GM23338 (cell line): ENCODE measurements around the gene CUX1. TPM values are rescaled to one million over a fixed set of nuclear protein-coding genes. Genes with fewer than 3 reads are reported as not detected.

Experiments
- ATAC-seq: fragments of 200-7000 bp; cut with Tn5 transposase; 3 replicates; pipeline ENCODE4 v1.9.1; 2020
- DNase-seq: peaks from one replicate; pipeline ENCODE4 v3.0.0-alpha.2; 2015; ENCODE audit warnings: low spot score
- H2AFZ ChIP-seq: fragments of 200-600 bp; sonication (generic); 2 replicates; pipeline ENCODE4 v1.8.0; 2016; ENCODE audit warnings: antibody characterized with exemption, mild to moderate bottlenecking, moderate library complexity
- H3F3A ChIP-seq: fragments of 200-600 bp; sonication (generic); replicated peaks from 2 replicates; pipeline ENCODE4 v1.8.0; 2017; ENCODE audit warnings: antibody characterized with exemption, mixed run types, low read depth
- H3K27ac ChIP-seq: fragments of 200-600 bp; sonication (generic); 2 replicates; pipeline ENCODE4 v1.6.1; 2016; ENCODE audit warnings: low read depth
- H3K27me3 ChIP-seq: fragments of 200-600 bp; sonication (generic); 2 replicates; pipeline ENCODE4 v1.8.0; 2016; ENCODE audit warnings: mild to moderate bottlenecking, mixed run types, moderate library complexity; ENCODE audit not compliant: insufficient read depth
- H3K36me3 ChIP-seq: fragments of 200-600 bp; sonication (generic); 2 replicates; pipeline ENCODE4 v1.8.0; 2016; ENCODE audit warnings: mild to moderate bottlenecking; ENCODE audit not compliant: insufficient read depth
- H3K4me1 ChIP-seq: fragments of 200-600 bp; sonication (generic); 2 replicates; pipeline ENCODE4 v1.8.0; 2016; ENCODE audit warnings: mild to moderate bottlenecking, moderate library complexity; ENCODE audit not compliant: insufficient read depth
- H3K4me2 ChIP-seq: fragments of 200-600 bp; sonication (generic); 2 replicates; pipeline ENCODE4 v1.7.1; 2017; ENCODE audit warnings: mixed run types
- H3K4me3 ChIP-seq: fragments of 200-600 bp; sonication (generic); 2 replicates; pipeline ENCODE4 v1.6.1; 2016; ENCODE audit warnings: mixed run types
- H3K79me2 ChIP-seq: fragments of 200-600 bp; sonication (generic); replicated peaks from 2 replicates; pipeline ENCODE4 v1.8.0; 2017; ENCODE audit warnings: mild to moderate bottlenecking; ENCODE audit not compliant: insufficient read depth
- H3K9me2 ChIP-seq: fragments of 200-600 bp; sonication (generic); 2 replicates; pipeline ENCODE4 v1.8.0; 2017; ENCODE audit not compliant: insufficient read depth
- H4K20me1 ChIP-seq: fragments of 200-600 bp; sonication (generic); replicated peaks from 2 replicates; pipeline ENCODE4 v1.8.0; 2017; ENCODE audit warnings: mild to moderate bottlenecking; ENCODE audit not compliant: insufficient read depth
- H3K27ac Mint-ChIP-seq: 2 replicates; pipeline ENCODE4 v1.8.0; 2020; ENCODE audit warnings: inconsistent platforms, mild to moderate bottlenecking, moderate library complexity, mixed read lengths
- H3K27me3 Mint-ChIP-seq: 3 replicates; pipeline ENCODE4 v1.8.0; 2022; ENCODE audit warnings: low read depth, mild to moderate bottlenecking, moderate library complexity, mixed read lengths, inconsistent platforms; ENCODE audit not compliant: insufficient read depth, poor library complexity
- H3K36me3 Mint-ChIP-seq: 3 replicates; pipeline ENCODE4 v1.8.0; 2021; ENCODE audit warnings: low read depth, mild to moderate bottlenecking, inconsistent platforms, moderate library complexity, mixed read lengths
- H3K4me1 Mint-ChIP-seq: 3 replicates; pipeline ENCODE4 v1.8.0; 2020; ENCODE audit warnings: mild to moderate bottlenecking, inconsistent platforms, mixed read lengths
- H3K4me3 Mint-ChIP-seq: 3 replicates; pipeline ENCODE4 v1.8.0; 2021; ENCODE audit warnings: moderate library complexity, mild to moderate bottlenecking, inconsistent platforms, mixed read lengths
- H3K9me3 Mint-ChIP-seq: 3 replicates; pipeline ENCODE4 v1.8.0; 2020; ENCODE audit warnings: moderate library complexity, mild to moderate bottlenecking, inconsistent platforms, mixed read lengths
- CREB1 ChIP-seq: fragments of 250-450 bp; sonication (Bioruptor Pico); IDR thresholded peaks from 2 replicates; pipeline ENCODE4 v1.5.0; 2020; ENCODE audit warnings: low read depth, mild to moderate bottlenecking, moderate library complexity
- EZH2 ChIP-seq: fragments of 200-600 bp; sonication (generic); IDR thresholded peaks from one replicate; pipeline ENCODE4 v1.8.0; 2017; ENCODE audit warnings: antibody characterized with exemption, mild to moderate bottlenecking, low read depth; ENCODE audit not compliant: unreplicated experiment
- EZH2phosphoT487 ChIP-seq: fragments of 200-600 bp; sonication (generic); IDR thresholded peaks from one replicate; pipeline ENCODE4 v1.8.1; 2018; ENCODE audit warnings: antibody characterized with exemption; ENCODE audit not compliant: unreplicated experiment
- JUNB ChIP-seq: IDR thresholded peaks from one replicate; pipeline ENCODE4 v1.6.1; 2016; ENCODE audit warnings: antibody characterized with exemption; ENCODE audit not compliant: unreplicated experiment
- NANOG ChIP-seq: IDR thresholded peaks from 2 replicates; pipeline ENCODE4 v1.6.1; 2016; ENCODE audit warnings: antibody characterized with exemption, borderline replicate concordance
- POLR2AphosphoS5 ChIP-seq: IDR thresholded peaks from 2 replicates; pipeline ENCODE4 v1.6.1; 2016; ENCODE audit warnings: antibody characterized with exemption, low read depth
- STAT1 ChIP-seq: IDR thresholded peaks from one replicate; pipeline ENCODE4 v1.6.1; 2016; ENCODE audit warnings: antibody characterized with exemption; ENCODE audit not compliant: unreplicated experiment
- ZNF114 ChIP-seq: fragments of 250-450 bp; sonication (Bioruptor Pico); IDR thresholded peaks from 2 replicates; pipeline ENCODE4 v1.5.0; 2020; ENCODE audit warnings: mild to moderate bottlenecking, moderate library complexity
- polyA plus RNA-seq: library from polyadenylated mRNA; unstranded; fragments of >200 nt; fragmentation: Nextera tagmentation; extraction: Ambion mirVana; gene quantifications from 2 replicates; pipeline ENCODE4 v1.2.1, GENCODE V29; 2016
- total RNA-seq: library from RNA; depleted of rRNA; stranded (reverse); fragments of >200 nt; shearing (Covaris generic); gene quantifications from 2 replicates; pipeline ENCODE4 v1.2.3, GENCODE V29; 2014
- TF ChIP-seq, protein P1 (sequence below): fragments of 250-450 bp; sonication (Bioruptor Pico); IDR thresholded peaks from 2 replicates; pipeline ENCODE4 v1.5.0; 2020; ENCODE audit warnings: mild to moderate bottlenecking, moderate library complexity
- TF ChIP-seq, protein P2 (sequence below): IDR thresholded peaks from 2 replicates; pipeline ENCODE4 v1.6.1; 2016; ENCODE audit warnings: antibody characterized with exemption
- TF ChIP-seq, protein P3 (sequence below), 2 experiments: fragments of 200-600 bp in 1 of 2; sonication (generic) in 1 of 2; conservative IDR thresholded peaks; 2 replicates each; pipeline versions ENCODE4 v1.5.1 to v1.6.1; 2016 to 2017; ENCODE audit warnings: antibody characterized with exemption in 2 of 2, low read depth in 2 of 2, mild to moderate bottlenecking in 2 of 2, moderate library complexity in 1 of 2

The CUX1 gene
- total and polyA plus RNA-seq, 2 experiments from 2014 or later, result 49.9 to 64.0 TPM

DNA sequence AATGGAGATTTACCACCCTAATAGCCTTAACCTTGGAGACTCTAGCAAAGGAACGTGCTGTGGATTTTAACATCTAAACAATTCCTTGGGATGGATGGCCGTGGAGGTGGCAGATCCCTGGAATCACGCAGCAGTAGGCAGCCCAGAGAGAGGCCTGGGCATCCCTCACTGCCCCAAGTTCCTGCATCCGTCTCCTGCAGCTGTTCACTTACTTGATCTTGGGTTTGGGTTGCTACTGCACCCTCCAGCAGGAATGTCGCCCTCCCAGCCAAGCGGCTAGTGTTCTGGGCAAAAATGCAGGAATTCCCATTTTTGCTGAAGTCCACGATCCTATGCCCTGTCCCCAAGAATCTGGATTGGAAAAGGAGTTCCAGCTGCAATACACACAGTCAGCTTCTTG, 302.5 kb downstream of the CUX1 start:
- Histone ChIP-seq H3K4me3 (no peak overlapping the region), H3K27ac (0 out of 2 replicates have a peak overlapping the region, but pooled peaks have one; percentile 45), H2AFZ (no peak overlapping the region), H3K4me1 (peaks cover 13% of the 10 kb centered on the region), H3K27me3 (no peaks in the 10 kb centered on the region), H3K9me2 (no peaks in the 10 kb centered on the region), H4K20me1 (no peaks in the 10 kb centered on the region), H3F3A (no peaks in the 10 kb centered on the region), H3K36me3 (peaks cover 5% of the 10 kb centered on the region; the same call in 1 of the 2 replicates), H3K79me2 (peaks cover 5% of the 10 kb centered on the region; the same call in 1 of the 2 replicates), H3K4me2 (no peak overlapping the region)
- Mint-ChIP-seq H3K27me3 (peaks cover 3% of the 10 kb centered on the region), H3K4me3 (no peak overlapping the region), H3K36me3 (peaks cover 22% of the 10 kb centered on the region), H3K27ac (peak overlapping the region; percentile 75; the same call in 1 of the 2 replicates), H3K4me1 (peaks cover 27% of the 10 kb centered on the region), H3K9me3 (no peaks in the 10 kb centered on the region; the same call in 2 of the 3 replicates)
- no peak for TF ChIP-seq ZNF114 (CRISPR knock-in tag)
- no peak for DNase-seq
- ATAC-seq, result no peak

DNA sequence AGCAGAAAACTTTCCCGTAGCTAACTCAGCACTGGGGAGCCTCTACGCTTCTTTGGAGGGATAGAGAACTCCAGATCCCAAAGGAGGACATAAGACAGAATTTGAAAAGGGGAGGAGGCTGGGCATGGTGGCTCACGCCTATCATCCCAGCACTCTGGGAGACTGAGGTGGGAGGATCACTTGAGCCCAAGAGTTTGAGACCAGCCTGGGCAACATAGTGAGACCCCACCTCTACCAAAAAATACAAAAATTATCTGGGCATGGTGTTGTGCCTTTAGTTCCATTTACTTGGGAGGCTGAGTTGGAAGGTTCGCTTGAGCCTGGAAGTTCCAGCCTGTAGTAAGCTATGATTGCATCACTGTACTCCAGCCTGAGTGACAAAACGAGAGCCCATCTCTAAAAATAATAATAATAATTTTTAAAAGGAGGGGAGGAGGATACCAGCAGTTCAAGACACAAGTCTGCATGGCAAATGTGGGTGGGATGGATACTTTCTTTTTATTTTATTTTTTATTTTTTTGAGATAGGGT, 303.3 kb downstream of the CUX1 start:
- Mint-ChIP-seq H3K4me3 (no peak overlapping the region), H3K27ac (no peak overlapping the region), H3K9me3 (no peaks in the 10 kb centered on the region; the same call in 2 of the 3 replicates), H3K27me3 (peaks cover 3% of the 10 kb centered on the region), H3K36me3 (peaks cover 19% of the 10 kb centered on the region), H3K4me1 (peaks cover 32% of the 10 kb centered on the region)
- Histone ChIP-seq H3K4me1 (peaks cover 15% of the 10 kb centered on the region), H3K4me2 (no peak overlapping the region), H3K4me3 (no peak overlapping the region), H3K27ac (no peak overlapping the region), H3K79me2 (peaks cover 5% of the 10 kb centered on the region; the same call in 1 of the 2 replicates), H4K20me1 (no peaks in the 10 kb centered on the region), H2AFZ (no peak overlapping the region), H3K9me2 (no peaks in the 10 kb centered on the region), H3F3A (no peaks in the 10 kb centered on the region), H3K36me3 (no peaks in the 10 kb centered on the region), H3K27me3 (no peaks in the 10 kb centered on the region)
- ATAC-seq (no peak), DNase-seq (no peak)
- no peak for TF ChIP-seq STAT1
- TF ChIP-seq EZH2phosphoT487, result no peak
- no peak for TF ChIP-seq CREB1
- TF ChIP-seq, protein P1, sequence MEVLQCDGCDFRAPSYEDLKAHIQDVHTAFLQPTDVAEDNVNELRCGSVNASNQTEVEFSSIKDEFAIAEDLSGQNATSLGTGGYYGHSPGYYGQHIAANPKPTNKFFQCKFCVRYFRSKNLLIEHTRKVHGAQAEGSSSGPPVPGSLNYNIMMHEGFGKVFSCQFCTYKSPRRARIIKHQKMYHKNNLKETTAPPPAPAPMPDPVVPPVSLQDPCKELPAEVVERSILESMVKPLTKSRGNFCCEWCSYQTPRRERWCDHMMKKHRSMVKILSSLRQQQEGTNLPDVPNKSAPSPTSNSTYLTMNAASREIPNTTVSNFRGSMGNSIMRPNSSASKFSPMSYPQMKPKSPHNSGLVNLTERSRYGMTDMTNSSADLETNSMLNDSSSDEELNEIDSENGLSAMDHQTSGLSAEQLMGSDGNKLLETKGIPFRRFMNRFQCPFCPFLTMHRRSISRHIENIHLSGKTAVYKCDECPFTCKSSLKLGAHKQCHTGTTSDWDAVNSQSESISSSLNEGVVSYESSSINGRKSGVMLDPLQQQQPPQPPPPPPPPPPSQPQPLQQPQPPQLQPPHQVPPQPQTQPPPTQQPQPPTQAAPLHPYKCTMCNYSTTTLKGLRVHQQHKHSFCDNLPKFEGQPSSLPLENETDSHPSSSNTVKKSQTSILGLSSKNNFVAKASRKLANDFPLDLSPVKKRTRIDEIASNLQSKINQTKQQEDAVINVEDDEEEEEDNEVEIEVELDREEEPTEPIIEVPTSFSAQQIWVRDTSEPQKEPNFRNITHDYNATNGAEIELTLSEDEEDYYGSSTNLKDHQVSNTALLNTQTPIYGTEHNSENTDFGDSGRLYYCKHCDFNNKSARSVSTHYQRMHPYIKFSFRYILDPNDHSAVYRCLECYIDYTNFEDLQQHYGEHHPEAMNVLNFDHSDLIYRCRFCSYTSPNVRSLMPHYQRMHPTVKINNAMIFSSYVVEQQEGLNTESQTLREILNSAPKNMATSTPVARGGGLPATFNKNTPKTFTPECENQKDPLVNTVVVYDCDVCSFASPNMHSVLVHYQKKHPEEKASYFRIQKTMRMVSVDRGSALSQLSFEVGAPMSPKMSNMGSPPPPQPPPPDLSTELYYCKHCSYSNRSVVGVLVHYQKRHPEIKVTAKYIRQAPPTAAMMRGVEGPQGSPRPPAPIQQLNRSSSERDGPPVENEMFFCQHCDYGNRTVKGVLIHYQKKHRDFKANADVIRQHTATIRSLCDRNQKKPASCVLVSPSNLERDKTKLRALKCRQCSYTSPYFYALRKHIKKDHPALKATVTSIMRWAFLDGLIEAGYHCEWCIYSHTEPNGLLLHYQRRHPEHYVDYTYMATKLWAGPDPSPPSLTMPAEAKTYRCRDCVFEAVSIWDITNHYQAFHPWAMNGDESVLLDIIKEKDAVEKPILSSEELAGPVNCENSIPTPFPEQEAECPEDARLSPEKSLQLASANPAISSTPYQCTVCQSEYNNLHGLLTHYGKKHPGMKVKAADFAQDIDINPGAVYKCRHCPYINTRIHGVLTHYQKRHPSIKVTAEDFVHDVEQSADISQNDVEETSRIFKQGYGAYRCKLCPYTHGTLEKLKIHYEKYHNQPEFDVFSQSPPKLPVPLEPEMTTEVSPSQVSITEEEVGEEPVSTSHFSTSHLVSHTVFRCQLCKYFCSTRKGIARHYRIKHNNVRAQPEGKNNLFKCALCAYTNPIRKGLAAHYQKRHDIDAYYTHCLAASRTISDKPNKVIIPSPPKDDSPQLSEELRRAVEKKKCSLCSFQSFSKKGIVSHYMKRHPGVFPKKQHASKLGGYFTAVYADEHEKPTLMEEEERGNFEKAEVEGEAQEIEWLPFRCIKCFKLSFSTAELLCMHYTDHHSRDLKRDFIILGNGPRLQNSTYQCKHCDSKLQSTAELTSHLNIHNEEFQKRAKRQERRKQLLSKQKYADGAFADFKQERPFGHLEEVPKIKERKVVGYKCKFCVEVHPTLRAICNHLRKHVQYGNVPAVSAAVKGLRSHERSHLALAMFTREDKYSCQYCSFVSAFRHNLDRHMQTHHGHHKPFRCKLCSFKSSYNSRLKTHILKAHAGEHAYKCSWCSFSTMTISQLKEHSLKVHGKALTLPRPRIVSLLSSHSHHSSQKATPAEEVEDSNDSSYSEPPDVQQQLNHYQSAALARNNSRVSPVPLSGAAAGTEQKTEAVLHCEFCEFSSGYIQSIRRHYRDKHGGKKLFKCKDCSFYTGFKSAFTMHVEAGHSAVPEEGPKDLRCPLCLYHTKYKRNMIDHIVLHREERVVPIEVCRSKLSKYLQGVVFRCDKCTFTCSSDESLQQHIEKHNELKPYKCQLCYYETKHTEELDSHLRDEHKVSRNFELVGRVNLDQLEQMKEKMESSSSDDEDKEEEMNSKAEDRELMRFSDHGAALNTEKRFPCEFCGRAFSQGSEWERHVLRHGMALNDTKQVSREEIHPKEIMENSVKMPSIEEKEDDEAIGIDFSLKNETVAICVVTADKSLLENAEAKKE (CRISPR knock-in tag), result no peak
- TF ChIP-seq, protein P2, sequence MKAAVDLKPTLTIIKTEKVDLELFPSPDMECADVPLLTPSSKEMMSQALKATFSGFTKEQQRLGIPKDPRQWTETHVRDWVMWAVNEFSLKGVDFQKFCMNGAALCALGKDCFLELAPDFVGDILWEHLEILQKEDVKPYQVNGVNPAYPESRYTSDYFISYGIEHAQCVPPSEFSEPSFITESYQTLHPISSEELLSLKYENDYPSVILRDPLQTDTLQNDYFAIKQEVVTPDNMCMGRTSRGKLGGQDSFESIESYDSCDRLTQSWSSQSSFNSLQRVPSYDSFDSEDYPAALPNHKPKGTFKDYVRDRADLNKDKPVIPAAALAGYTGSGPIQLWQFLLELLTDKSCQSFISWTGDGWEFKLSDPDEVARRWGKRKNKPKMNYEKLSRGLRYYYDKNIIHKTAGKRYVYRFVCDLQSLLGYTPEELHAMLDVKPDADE, result no peak
- TF ChIP-seq, protein P3, sequence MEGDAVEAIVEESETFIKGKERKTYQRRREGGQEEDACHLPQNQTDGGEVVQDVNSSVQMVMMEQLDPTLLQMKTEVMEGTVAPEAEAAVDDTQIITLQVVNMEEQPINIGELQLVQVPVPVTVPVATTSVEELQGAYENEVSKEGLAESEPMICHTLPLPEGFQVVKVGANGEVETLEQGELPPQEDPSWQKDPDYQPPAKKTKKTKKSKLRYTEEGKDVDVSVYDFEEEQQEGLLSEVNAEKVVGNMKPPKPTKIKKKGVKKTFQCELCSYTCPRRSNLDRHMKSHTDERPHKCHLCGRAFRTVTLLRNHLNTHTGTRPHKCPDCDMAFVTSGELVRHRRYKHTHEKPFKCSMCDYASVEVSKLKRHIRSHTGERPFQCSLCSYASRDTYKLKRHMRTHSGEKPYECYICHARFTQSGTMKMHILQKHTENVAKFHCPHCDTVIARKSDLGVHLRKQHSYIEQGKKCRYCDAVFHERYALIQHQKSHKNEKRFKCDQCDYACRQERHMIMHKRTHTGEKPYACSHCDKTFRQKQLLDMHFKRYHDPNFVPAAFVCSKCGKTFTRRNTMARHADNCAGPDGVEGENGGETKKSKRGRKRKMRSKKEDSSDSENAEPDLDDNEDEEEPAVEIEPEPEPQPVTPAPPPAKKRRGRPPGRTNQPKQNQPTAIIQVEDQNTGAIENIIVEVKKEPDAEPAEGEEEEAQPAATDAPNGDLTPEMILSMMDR (conservative IDR thresholded peaks at IDR 0.05; ENCODE audit: low read depth in 2 of 2), result no peak
- TF ChIP-seq NANOG, result no peak
- TF ChIP-seq POLR2AphosphoS5, result no peak
- TF ChIP-seq JUNB, result no peak
- TF ChIP-seq EZH2, result no peak
